Gastrocnemius medialis (tissue), 4 donors: Measurements from ENCODE around the gene MAML3.

Source experiments
- POLR2A ChIP-seq, 2 donors: fragments of 450-650 bp; IDR thresholded peaks; one replicate each; pipeline ENCODE4 v1.6.1; 2017; ENCODE audit warnings: antibody characterized with exemption in 2 of 2, mild to moderate bottlenecking in 2 of 2, moderate library complexity in 2 of 2
- TF ChIP-seq, protein P1 (sequence below), 5 experiments: fragments of 450-650 bp in 3 of 5; fragments of 200-600 bp in 2 of 5; sonication (generic) in 2 of 5; IDR thresholded peaks in 4 of 5; conservative IDR thresholded peaks in 1 of 5; 1 replicate in 4 of 5; 2 replicates in 1 of 5; pipeline ENCODE4 v1.5.1; 2016 to 2019; ENCODE audit warnings: antibody characterized with exemption in 5 of 5, mild to moderate bottlenecking in 3 of 5, moderate library complexity in 3 of 5

DNA sequence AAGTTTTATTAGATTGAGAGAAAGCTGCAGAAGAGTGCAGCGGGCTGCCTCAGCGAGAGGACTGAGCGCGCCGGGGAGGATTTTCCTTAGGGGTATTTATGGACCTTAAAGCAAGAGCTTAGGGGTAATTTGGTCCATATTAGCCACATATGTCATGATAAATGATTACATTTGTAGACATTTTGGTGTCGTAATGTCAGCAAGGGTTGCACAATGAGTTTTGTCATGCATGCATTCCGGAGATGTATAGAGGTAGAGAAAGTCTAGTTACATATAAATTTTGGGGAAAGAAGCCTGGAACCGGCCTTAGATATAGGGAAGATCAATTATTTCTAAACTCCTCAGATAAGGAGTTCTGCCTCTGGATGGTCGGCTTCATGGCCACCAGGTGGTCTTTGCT is 478.3 kb downstream of the MAML3 start:
- TF ChIP-seq, protein P1, sequence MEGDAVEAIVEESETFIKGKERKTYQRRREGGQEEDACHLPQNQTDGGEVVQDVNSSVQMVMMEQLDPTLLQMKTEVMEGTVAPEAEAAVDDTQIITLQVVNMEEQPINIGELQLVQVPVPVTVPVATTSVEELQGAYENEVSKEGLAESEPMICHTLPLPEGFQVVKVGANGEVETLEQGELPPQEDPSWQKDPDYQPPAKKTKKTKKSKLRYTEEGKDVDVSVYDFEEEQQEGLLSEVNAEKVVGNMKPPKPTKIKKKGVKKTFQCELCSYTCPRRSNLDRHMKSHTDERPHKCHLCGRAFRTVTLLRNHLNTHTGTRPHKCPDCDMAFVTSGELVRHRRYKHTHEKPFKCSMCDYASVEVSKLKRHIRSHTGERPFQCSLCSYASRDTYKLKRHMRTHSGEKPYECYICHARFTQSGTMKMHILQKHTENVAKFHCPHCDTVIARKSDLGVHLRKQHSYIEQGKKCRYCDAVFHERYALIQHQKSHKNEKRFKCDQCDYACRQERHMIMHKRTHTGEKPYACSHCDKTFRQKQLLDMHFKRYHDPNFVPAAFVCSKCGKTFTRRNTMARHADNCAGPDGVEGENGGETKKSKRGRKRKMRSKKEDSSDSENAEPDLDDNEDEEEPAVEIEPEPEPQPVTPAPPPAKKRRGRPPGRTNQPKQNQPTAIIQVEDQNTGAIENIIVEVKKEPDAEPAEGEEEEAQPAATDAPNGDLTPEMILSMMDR (IDR thresholded peaks at IDR 0.05 in 4 of 5, conservative IDR thresholded peaks at IDR 0.05 in 1 of 5): no peak
- no peak for TF ChIP-seq POLR2A (IDR thresholded peaks at IDR 0.05)
